ENCODE results near the gene DGAT2L6. TPM values are rescaled to one million over a fixed set of nuclear protein-coding genes. Genes with fewer than 3 reads are reported as not detected.

DGAT2L6 gene
- total RNA-seq, 2 donors from 2014 or later = not detected

DNA sequence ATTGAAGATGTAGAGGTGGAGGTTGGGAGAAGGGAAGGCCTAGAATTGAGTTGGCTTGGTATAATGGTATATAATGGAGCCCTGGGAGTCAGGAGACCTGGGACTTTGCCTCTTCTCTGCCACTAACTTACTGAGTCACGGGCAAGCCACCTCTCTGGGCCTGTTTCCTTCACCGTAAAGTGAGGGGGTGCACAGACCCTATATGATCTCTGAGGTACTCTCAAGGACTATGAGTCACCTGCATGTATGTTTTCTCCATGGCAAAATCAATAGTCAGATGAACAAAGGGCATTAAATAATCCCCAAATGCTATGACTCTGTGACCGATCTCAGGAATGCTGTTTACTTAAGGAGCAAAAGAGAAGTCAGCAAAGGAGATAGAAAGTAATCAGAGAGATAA, 77.6 kb downstream of the DGAT2L6 start:
- Histone ChIP-seq H3K27ac (ENCODE audit: low read depth, low read length) (no peak overlapping the region), H3K4me3 (ENCODE audit: low read length) (no peak overlapping the region)
- 83% methylated on average over 3 of the region's 3 CpGs; no CpG with 5 or more reads in 1 of the 2 experiments for WGBS, 2 experiments (ENCODE audit: insufficient coverage in 1 of 2, insufficient read length in 1 of 2)

More for the DNA sequence above, 77.6 kb downstream of the DGAT2L6 start:
- no peaks in the 10 kb centered on the region for H3K36me3 ChIP-seq (ENCODE audit: control insufficient read depth, insufficient read depth, low read length)
- peaks cover 2% of the 10 kb centered on the region for H3K4me1 ChIP-seq (ENCODE audit: control insufficient read depth, insufficient read depth, low read length)
- Mint-ChIP-seq H3K27ac (no peak overlapping the region), H3K4me1 (peaks cover 25% of the 10 kb centered on the region), H3K27me3 (ENCODE audit: insufficient read depth) (no peaks in the 10 kb centered on the region), H3K4me3 (no peak overlapping the region), H3K36me3 (ENCODE audit: low read depth) (no peaks in the 10 kb centered on the region), H3K9me3 (peaks cover 68% of the 10 kb centered on the region)
- no peak overlapping the region for H3K9ac ChIP-seq (ENCODE audit: extremely low read depth, low read length, poor library complexity, severe bottlenecking)
- TF ChIP-seq, protein P1, sequence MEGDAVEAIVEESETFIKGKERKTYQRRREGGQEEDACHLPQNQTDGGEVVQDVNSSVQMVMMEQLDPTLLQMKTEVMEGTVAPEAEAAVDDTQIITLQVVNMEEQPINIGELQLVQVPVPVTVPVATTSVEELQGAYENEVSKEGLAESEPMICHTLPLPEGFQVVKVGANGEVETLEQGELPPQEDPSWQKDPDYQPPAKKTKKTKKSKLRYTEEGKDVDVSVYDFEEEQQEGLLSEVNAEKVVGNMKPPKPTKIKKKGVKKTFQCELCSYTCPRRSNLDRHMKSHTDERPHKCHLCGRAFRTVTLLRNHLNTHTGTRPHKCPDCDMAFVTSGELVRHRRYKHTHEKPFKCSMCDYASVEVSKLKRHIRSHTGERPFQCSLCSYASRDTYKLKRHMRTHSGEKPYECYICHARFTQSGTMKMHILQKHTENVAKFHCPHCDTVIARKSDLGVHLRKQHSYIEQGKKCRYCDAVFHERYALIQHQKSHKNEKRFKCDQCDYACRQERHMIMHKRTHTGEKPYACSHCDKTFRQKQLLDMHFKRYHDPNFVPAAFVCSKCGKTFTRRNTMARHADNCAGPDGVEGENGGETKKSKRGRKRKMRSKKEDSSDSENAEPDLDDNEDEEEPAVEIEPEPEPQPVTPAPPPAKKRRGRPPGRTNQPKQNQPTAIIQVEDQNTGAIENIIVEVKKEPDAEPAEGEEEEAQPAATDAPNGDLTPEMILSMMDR (conservative IDR thresholded peaks at IDR 0.05) = no peak
- DNase-seq = no peak
- no peaks in the 10 kb centered on the region for H3K27me3 ChIP-seq (ENCODE audit: control insufficient read depth, insufficient read depth, low read length, poor library complexity, severe bottlenecking)
- H3K9me3 ChIP-seq (ENCODE audit: control insufficient read depth, low read length) = no peaks in the 10 kb centered on the region

Other genes starting within 250 kb of the DGAT2L6 start
- not detected for gene AWAT2, start 127.5 kb upstream of the DGAT2L6 start, total RNA-seq
- gene OTUD6A, start 115.0 kb upstream of the DGAT2L6 start, total RNA-seq = under 1 TPM in 1 of 2 donors, not detected in 1; 0.53 TPM
- 10 to 100 TPM; 45.0 to 46.5 TPM for gene IGBP1, start 44.0 kb upstream of the DGAT2L6 start, total RNA-seq
- not detected for gene AWAT1, start 57.2 kb downstream of the DGAT2L6 start, total RNA-seq
- under 1 TPM; 0.22 TPM for gene P2RY4, start 82.7 kb downstream of the DGAT2L6 start, total RNA-seq
- gene ARR3, start 90.9 kb downstream of the DGAT2L6 start, total RNA-seq = not detected
- not detected for gene RAB41, start 104.7 kb downstream of the DGAT2L6 start, total RNA-seq
- 10 to 100 TPM; 28.9 to 29.6 TPM for gene PDZD11, start 112.4 kb downstream of the DGAT2L6 start, total RNA-seq
- 10 to 100 TPM; 27.6 to 40.6 TPM for gene KIF4A, start 112.6 kb downstream of the DGAT2L6 start, total RNA-seq
- 1 to 10 TPM in 1 of 2 donors, under 1 TPM in 1; 0.55 to 1.5 TPM for gene GDPD2, start 245.8 kb downstream of the DGAT2L6 start, total RNA-seq